HepG2 (cell line): ENCODE data around the gene HIF1AN. TPM values are rescaled to one million over a fixed set of nuclear protein-coding genes. Genes with fewer than 3 reads are reported as not detected.

Experiments used
- ATF7 ChIP-seq, 2 experiments: fragments of 450-650 bp in 1 of 2; sonication (generic) in 1 of 2; formaldehyde crosslinking in 1 of 2; IDR thresholded peaks; 2 replicates each; pipeline versions ENCODE4 v1.4.0 to v1.6.1; 2016 to 2020; ENCODE audit warnings: antibody characterized with exemption in 1 of 2, mild to moderate bottlenecking in 1 of 2, missing genetic modification reagents in 1 of 2
- CC2D1A ChIP-seq: sonication (generic); formaldehyde crosslinking; IDR thresholded peaks from 2 replicates; pipeline ENCODE4 v1.8.1; 2023; ENCODE audit warnings: mild to moderate bottlenecking, missing genetic modification reagents
- FLYWCH1 ChIP-seq: sonication (generic); formaldehyde crosslinking; IDR thresholded peaks from 2 replicates; pipeline ENCODE4 v1.8.1; 2023; ENCODE audit warnings: mild to moderate bottlenecking, missing genetic modification reagents
- FOXA3 ChIP-seq: IDR thresholded peaks from 2 replicates; pipeline ENCODE4 v1.6.1; 2016; ENCODE audit warnings: missing genetic modification reagents, missing compliant biosample characterization
- KLF16 ChIP-seq, 2 experiments: sonication (generic) in 1 of 2; formaldehyde crosslinking in 1 of 2; IDR thresholded peaks; 2 replicates each; pipeline versions ENCODE4 v1.6.1 to v1.8.0; 2016 to 2023; ENCODE audit warnings: missing genetic modification reagents in 2 of 2, missing compliant biosample characterization in 1 of 2
- KLF9 ChIP-seq: IDR thresholded peaks from 2 replicates; pipeline ENCODE4 v1.6.1; 2016; ENCODE audit warnings: low read depth
- RXRA ChIP-seq: sonication (generic); formaldehyde crosslinking; IDR thresholded peaks from 2 replicates; pipeline ENCODE4 v1.5.1; 2020; ENCODE audit warnings: missing genetic modification reagents
- RXRB ChIP-seq: IDR thresholded peaks from 2 replicates; pipeline ENCODE4 v1.6.1; 2016; ENCODE audit warnings: borderline replicate concordance, missing genetic modification reagents, missing compliant biosample characterization
- ZMAT3 ChIP-seq: sonication (generic); formaldehyde crosslinking; conservative IDR thresholded peaks from 2 replicates; pipeline ENCODE4 v1.7.0; 2021; ENCODE audit warnings: missing genetic modification reagents
- ZNF546 ChIP-seq: sonication (generic); formaldehyde crosslinking; conservative IDR thresholded peaks from 2 replicates; pipeline ENCODE4 v1.8.1; 2023; ENCODE audit warnings: mild to moderate bottlenecking, missing genetic modification reagents
- ZNF562 ChIP-seq: sonication (generic); formaldehyde crosslinking; IDR thresholded peaks from 2 replicates; pipeline ENCODE4 v1.8.0; 2022; ENCODE audit warnings: missing genetic modification reagents, borderline replicate concordance
- ZNF563 ChIP-seq: sonication (generic); formaldehyde crosslinking; IDR thresholded peaks from 2 replicates; pipeline ENCODE4 v1.8.0; 2022; ENCODE audit warnings: mild to moderate bottlenecking, moderate library complexity, missing genetic modification reagents
- ZNF569 ChIP-seq: sonication (generic); formaldehyde crosslinking; IDR thresholded peaks from 2 replicates; pipeline ENCODE4 v1.5.0; 2020; ENCODE audit warnings: mild to moderate bottlenecking, missing genetic modification reagents, moderate library complexity, borderline replicate concordance
- ZNF746 ChIP-seq: sonication (generic); formaldehyde crosslinking; IDR thresholded peaks from 2 replicates; pipeline ENCODE4 v1.8.0; 2022; ENCODE audit warnings: mild to moderate bottlenecking, missing genetic modification reagents
- ZSCAN20 ChIP-seq: sonication (generic); formaldehyde crosslinking; IDR thresholded peaks from 2 replicates; pipeline ENCODE4 v1.4.0; 2020; ENCODE audit warnings: missing genetic modification reagents, mild to moderate bottlenecking, borderline replicate concordance
- ZSCAN29 ChIP-seq: sonication (generic); formaldehyde crosslinking; conservative IDR thresholded peaks from 2 replicates; pipeline ENCODE4 v1.4.0; 2020; ENCODE audit warnings: mild to moderate bottlenecking, missing genetic modification reagents
- polyA plus RNA-seq, 8 experiments: library from polyadenylated mRNA; depleted of rRNA in 3 of 8; stranded (reverse) in 7 of 8; unstranded in 1 of 8; fragments of >200 nt; fragmentation: Illumina TruSeq in 4 of 8; extraction: Trizol in 4 of 8; gene quantifications; 2 replicates each; pipeline versions ENCODE4 v1.2.1 to v1.2.3, GENCODE V29; 2011 to 2016; ENCODE audit warnings: low read depth in 4 of 8, missing spikeins in 1 of 8, mixed read lengths in 1 of 8; ENCODE audit not compliant: insufficient read depth in 1 of 8
- total RNA-seq, 5 experiments: library from RNA; depleted of rRNA; stranded (reverse); fragments of >200 nt; fragmentation: Illumina TruSeq; extraction: Trizol; gene quantifications; 2 replicates each; pipeline ENCODE4 v1.2.3, GENCODE V29; 2016; ENCODE audit warnings: low read depth in 1 of 5
- TF ChIP-seq, protein P1 (sequence below): sonication (generic); formaldehyde crosslinking; IDR thresholded peaks from 2 replicates; pipeline ENCODE4 v1.4.0; 2020; ENCODE audit warnings: missing genetic modification reagents
- TF ChIP-seq, protein P2 (sequence below): IDR thresholded peaks from 2 replicates; pipeline ENCODE4 v1.4.0; 2020; ENCODE audit warnings: mild to moderate bottlenecking, missing genetic modification reagents
- TF ChIP-seq, protein P3 (sequence below): sonication (generic); formaldehyde crosslinking; IDR thresholded peaks from 2 replicates; pipeline ENCODE4 v1.9.0; 2021; ENCODE audit warnings: missing genetic modification reagents, mild to moderate bottlenecking, borderline replicate concordance

HIF1AN gene
- total and polyA plus RNA-seq, 2 of the 13 experiments (the other 11 are each of a cell fraction or from before 2014, with no cell fraction given): 8.6 to 10.7 TPM

DNA sequence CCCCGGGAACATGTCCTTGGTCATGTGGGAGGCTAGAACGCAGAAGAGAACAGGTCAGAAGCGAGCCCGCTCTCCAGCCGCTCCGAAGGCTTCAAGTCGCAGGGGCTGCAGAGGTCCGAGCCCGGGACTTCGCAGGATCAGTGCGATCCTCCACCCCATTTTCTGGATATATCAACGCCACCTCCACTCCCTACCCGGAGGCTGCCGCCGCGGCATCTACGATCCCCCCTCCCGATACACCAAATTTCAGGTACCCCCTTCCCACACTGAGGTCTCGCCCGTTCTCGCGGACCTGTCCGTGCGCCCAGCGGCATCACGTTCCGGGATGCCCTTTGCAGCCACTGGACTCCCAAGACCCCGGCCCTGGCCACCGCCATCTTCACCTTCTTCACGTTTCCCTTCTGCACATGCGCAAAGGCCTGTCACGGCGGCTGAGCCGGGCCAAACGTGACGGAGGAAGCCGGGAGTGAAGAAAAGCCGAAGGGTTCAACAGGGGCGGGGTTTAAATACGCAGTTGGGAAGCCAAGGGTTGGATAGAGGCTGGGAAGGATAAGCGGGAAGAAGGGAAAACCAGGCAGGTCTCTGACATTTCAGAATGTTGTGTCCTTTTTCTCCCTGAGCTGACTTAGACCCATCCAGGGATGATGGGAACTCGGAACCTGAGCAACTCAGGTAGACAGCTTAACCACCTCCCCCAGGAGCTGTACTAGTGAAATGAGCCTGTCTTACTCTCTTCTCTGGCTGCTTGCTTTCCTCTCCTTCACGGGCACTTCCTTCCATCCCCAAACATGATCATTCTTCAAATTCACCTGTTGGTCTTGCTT, 6.1 kb upstream of the HIF1AN start, which contains the start of gene NDUFB8 (continued):
- peak; percentile 28; the same call in 1 of the 2 replicates for TF ChIP-seq RXRA (CRISPR knock-in tag)
- TF ChIP-seq ZNF569 (CRISPR knock-in tag): no peak
- no peak for TF ChIP-seq CC2D1A
- TF ChIP-seq FOXA3 (CRISPR knock-in tag): no peak
- TF ChIP-seq, protein P1, sequence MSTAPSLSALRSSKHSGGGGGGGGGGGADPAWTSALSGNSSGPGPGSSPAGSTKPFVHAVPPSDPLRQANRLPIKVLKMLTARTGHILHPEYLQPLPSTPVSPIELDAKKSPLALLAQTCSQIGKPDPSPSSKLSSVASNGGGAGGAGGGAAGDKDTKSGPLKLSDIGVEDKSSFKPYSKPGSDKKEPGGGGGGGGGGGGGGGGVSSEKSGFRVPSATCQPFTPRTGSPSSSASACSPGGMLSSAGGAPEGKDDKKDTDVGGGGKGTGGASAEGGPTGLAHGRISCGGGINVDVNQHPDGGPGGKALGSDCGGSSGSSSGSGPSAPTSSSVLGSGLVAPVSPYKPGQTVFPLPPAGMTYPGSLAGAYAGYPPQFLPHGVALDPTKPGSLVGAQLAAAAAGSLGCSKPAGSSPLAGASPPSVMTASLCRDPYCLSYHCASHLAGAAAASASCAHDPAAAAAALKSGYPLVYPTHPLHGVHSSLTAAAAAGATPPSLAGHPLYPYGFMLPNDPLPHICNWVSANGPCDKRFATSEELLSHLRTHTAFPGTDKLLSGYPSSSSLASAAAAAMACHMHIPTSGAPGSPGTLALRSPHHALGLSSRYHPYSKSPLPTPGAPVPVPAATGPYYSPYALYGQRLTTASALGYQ (CRISPR knock-in tag): peak; percentile 55; the same call in 1 of the 2 replicates
- 0 out of 2 replicates have a peak, but pooled peaks have one; percentile 25 for TF ChIP-seq ZSCAN29 (CRISPR knock-in tag)
- TF ChIP-seq, protein P2, sequence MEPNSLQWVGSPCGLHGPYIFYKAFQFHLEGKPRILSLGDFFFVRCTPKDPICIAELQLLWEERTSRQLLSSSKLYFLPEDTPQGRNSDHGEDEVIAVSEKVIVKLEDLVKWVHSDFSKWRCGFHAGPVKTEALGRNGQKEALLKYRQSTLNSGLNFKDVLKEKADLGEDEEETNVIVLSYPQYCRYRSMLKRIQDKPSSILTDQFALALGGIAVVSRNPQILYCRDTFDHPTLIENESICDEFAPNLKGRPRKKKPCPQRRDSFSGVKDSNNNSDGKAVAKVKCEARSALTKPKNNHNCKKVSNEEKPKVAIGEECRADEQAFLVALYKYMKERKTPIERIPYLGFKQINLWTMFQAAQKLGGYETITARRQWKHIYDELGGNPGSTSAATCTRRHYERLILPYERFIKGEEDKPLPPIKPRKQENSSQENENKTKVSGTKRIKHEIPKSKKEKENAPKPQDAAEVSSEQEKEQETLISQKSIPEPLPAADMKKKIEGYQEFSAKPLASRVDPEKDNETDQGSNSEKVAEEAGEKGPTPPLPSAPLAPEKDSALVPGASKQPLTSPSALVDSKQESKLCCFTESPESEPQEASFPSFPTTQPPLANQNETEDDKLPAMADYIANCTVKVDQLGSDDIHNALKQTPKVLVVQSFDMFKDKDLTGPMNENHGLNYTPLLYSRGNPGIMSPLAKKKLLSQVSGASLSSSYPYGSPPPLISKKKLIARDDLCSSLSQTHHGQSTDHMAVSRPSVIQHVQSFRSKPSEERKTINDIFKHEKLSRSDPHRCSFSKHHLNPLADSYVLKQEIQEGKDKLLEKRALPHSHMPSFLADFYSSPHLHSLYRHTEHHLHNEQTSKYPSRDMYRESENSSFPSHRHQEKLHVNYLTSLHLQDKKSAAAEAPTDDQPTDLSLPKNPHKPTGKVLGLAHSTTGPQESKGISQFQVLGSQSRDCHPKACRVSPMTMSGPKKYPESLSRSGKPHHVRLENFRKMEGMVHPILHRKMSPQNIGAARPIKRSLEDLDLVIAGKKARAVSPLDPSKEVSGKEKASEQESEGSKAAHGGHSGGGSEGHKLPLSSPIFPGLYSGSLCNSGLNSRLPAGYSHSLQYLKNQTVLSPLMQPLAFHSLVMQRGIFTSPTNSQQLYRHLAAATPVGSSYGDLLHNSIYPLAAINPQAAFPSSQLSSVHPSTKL (CRISPR knock-in tag): no peak
- TF ChIP-seq ZNF546: peak; percentile 67; the same call in 1 of the 2 replicates
- 0 out of 2 replicates have a peak, but pooled peaks have one; percentile 25 for TF ChIP-seq RXRB (CRISPR knock-in tag)
- no peak for TF ChIP-seq ZNF563
- no peak for TF ChIP-seq ZNF562 (CRISPR knock-in tag)
- no peak; the same call in 1 of the 2 replicates for TF ChIP-seq ZMAT3 (CRISPR knock-in tag)
- TF ChIP-seq ATF7 (IDR thresholded peaks at IDR 0.05): no peak
- TF ChIP-seq ATF7 (CRISPR knock-in tag; IDR thresholded peaks at IDR 0.05): no peak
- TF ChIP-seq KLF9 (CRISPR knock-in tag): no peak
- TF ChIP-seq, protein P3, sequence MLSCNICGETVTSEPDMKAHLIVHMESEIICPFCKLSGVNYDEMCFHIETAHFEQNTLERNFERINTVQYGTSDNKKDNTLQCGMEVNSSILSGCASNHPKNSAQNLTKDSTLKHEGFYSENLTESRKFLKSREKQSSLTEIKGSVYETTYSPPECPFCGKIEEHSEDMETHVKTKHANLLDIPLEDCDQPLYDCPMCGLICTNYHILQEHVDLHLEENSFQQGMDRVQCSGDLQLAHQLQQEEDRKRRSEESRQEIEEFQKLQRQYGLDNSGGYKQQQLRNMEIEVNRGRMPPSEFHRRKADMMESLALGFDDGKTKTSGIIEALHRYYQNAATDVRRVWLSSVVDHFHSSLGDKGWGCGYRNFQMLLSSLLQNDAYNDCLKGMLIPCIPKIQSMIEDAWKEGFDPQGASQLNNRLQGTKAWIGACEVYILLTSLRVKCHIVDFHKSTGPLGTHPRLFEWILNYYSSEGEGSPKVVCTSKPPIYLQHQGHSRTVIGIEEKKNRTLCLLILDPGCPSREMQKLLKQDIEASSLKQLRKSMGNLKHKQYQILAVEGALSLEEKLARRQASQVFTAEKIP (CRISPR knock-in tag): no peak
- no peak for TF ChIP-seq KLF16 (CRISPR knock-in tag; IDR thresholded peaks at IDR 0.05)
- no peak for TF ChIP-seq ZNF746 (CRISPR knock-in tag)
- TF ChIP-seq ZSCAN20: no peak
- TF ChIP-seq FLYWCH1: no peak
